Subcutaneous adipose tissue (tissue), 4 donors: ENCODE data around the gene SLC6A6. TPM values are rescaled to one million over a fixed set of nuclear protein-coding genes. Genes with fewer than 3 reads are reported as not detected.

Source experiments
- CTCF ChIP-seq: fragments of 450-650 bp; IDR thresholded peaks from one replicate; pipeline ENCODE4 v1.5.1; 2016; ENCODE audit warnings: low read depth, mild to moderate bottlenecking, control low read depth, antibody characterized with exemption, moderate library complexity
- total RNA-seq, 4 donors: library from RNA; depleted of rRNA; stranded (reverse); fragments of >200 nt; gene quantifications; one replicate each; pipeline ENCODE4 v1.1.0, GENCODE V29; 2016

SLC6A6 gene
- total RNA-seq, 4 donors from 2014 or later = 20.5 to 64.8 (median 30.7) TPM

DNA sequence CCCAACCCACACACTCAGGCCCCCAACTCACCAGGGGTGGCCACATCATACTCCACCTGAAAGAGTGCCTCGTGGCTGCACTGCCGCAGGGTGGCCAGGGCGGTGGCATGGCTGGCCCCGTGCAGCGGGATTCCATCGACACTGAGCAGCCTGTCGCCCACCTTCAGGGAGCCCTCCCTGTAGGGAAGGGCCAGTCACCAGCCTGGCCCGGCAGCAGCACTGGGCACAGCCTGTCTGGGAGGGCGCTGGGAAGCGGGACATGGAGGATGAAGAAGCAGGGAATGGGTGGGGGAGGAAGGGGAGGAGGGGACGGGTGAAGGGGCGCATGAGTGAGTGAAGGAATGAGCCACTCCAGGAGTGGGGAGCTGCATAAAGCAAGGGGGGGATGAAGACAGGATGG lies 119.2 kb downstream of the SLC6A6 start:
- TF ChIP-seq CTCF = no peak

GRCh38 chr3:14522129-14522691 lies 119.8 kb downstream of the SLC6A6 start:
- no peak for TF ChIP-seq CTCF

DNA sequence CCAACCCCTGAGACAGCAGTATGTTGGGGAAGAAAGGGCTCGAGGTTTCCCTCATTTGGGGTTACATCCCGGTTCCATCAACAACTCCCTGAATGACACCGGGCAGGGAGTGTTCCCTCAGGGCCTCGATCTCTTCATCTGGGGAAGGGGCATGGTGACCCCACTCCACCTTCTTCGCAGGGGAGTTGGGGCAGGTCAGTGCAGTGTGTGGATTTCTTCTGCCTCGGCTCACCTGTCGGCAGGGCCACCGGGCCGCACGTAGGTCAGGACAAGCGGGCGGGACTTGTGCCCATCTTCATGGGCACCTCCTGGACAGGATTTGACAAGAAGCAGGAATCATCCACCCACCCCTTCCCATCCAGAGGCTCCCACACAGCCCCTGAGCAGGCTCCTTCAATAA lies 120.4 kb downstream of the SLC6A6 start:
- no peak for TF ChIP-seq CTCF

- no peak for TF ChIP-seq CTCF
Measured at GRCh38 chr3:14523792-14524191, 121.4 kb downstream of the SLC6A6 start.

DNA sequence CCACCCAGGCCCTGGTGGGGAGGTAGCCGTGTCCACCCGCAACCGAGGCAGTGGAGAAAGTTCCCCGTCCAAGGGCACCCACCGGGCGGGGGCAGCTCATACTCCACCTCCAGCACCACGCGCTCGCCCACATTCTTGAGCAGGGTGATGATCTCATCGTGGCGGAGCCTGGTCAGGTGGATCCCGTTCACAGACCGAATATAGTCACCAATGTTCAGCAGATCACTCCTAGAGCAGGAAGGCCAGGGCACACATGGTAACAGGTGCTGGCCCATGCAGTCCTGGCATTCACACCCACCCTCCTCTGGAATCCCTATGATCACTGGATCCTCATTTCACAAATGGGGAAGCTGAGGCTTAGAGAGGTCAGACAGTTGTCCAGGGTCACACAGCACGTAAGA lies 121.9 kb downstream of the SLC6A6 start:
- TF ChIP-seq CTCF = no peak

DNA sequence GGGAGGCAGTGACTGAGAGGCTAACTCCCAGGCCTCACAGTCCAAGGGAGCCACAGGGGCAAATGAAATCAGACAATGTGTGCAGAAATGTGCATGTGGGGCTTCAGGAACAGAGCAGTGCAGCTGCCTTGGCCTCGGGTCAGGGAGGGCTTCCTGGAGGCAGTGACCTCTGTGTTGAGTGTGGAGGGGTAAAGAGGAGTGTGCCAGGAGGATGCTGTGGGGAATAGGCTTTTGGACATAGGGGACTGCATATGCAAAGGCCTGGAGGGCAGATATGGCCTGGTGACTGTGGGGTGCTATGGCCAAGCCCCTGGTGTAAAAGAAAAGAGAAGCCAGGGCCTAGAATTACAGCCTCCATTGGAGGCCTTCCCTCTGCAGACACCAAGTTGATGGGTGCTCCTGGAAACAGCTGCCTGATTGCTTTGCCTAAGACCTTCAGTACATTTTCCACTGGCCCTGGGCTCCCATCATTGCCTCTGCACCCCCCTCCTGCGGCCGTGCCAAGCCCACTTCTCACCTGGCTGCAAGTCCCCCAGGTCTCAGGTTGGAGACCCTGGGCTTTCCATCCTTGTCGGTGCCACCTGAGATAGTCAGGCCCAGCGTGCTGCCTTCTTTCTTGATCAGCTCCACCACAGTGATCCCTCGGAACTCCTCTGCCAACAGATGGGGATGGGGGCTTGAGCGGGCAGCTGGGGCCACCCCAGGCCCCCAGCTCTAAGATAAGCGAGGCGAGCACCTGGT lies 122.7 kb downstream of the SLC6A6 start:
- TF ChIP-seq CTCF = no peak

DNA sequence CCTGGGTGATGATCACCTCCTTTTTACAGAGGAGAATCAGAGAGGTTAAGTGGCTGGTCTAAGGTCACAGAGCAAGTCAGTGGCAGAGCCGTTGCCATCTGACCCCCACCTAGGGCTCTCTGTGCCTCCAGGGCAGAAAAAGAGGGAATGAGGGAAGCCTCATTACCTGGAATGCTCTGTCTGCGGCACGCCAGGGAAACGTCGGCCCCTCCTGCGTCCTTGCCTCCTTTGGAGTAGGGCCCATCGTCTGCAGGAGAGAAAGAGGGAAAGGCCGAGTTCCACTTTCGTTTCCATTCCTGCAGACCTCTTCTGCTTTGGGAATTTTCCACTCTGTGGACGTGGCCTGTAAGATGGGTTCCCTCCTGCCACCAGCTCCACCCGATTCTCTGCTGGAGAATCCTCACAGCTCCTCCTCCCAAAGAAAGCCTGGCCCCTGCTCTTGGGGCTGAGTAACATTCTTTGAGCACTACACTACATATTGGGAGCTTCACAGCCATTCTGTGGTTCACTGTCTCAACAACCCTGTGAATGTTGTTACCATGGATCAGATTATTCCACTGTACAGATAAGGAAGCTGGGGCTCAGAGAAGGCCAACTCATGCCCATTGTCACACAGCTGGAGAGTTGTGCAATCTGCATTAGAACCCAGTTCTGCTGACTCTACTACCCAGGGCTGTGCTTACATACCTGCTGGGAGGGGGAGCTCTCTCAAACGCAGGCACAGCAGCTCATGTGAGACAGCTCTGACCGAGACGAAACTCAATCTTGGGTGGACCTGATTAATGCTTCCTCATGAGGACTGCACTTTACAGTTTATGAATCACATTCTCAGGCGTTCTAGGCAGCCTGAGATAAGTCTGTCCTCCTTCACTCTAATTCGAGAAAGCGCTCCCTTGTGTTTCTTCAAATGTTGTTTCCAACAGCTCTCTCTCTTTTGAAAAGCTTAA lies 123.6 kb downstream of the SLC6A6 start:
- TF ChIP-seq CTCF = no peak
